SK-N-SH (cell line): Measurements from ENCODE around the gene GRAMD1B. TPM values are rescaled to one million over a fixed set of nuclear protein-coding genes. Genes with fewer than 3 reads are reported as not detected.
A peak's percentile ranks its signal among the peaks of the same experiment; 100 is the strongest.

Source experiments
- CTCF ChIA-PET: fragments of 300-600, 350-600 bp; formaldehyde crosslinking; extraction: SDS; loops from one replicate; lab custom pipeline; 2021; lab: Yijun Ruan, JAX
- POLR2A ChIA-PET: fragments of 350-600 bp; sonication (Branson Sonifier 250); formaldehyde crosslinking; extraction: SDS; loops from one replicate; lab custom pipeline; 2020; ENCODE audit warnings: antibody characterized with exemption, inconsistent platforms; lab: Yijun Ruan, JAX
- DNase-seq: peaks from one replicate; pipeline ENCODE4 v3.0.0; 2012
- H2AFZ ChIP-seq: fragments of 200-600 bp; sonication (generic); 2 replicates; pipeline ENCODE4 v1.8.1; 2016; ENCODE audit warnings: antibody characterized with exemption, mild to moderate bottlenecking, low read depth
- H3F3A ChIP-seq: fragments of 200-600 bp; sonication (generic); replicated peaks from 2 replicates; pipeline ENCODE3; 2016; ENCODE audit warnings: antibody characterized with exemption, mild to moderate bottlenecking; ENCODE audit not compliant: insufficient read depth
- H3K27ac ChIP-seq, 2 experiments: fragments of 200-500 bp in 1 of 2; fragments of 200-600 bp in 1 of 2; sonication (Bioruptor generic) in 1 of 2; sonication (generic), shearing (Covaris generic) in 1 of 2; 2 replicates each; pipeline versions ENCODE4 v1.5.1 to v1.6.1; 2014 to 2016; ENCODE audit warnings: low read depth in 2 of 2, inconsistent platforms in 1 of 2, low read length in 1 of 2, mild to moderate bottlenecking in 1 of 2, mixed read lengths in 1 of 2
- H3K27me3 ChIP-seq: fragments of 200-600 bp; sonication (generic), shearing (Covaris generic); 2 replicates; pipeline ENCODE4 v1.6.1; 2016; ENCODE audit warnings: mixed run types; ENCODE audit not compliant: insufficient read depth
- H3K36me3 ChIP-seq, 2 experiments: fragments of 200-500 bp in 1 of 2; fragments of 200-600 bp in 1 of 2; sonication (Bioruptor generic) in 1 of 2; sonication (generic) in 1 of 2; replicated peaks in 1 of 2; 2 replicates each; pipeline versions ENCODE3 to v1.5.1; 2014 to 2016; ENCODE audit warnings: low read length in 1 of 2, mild to moderate bottlenecking in 1 of 2; ENCODE audit not compliant: insufficient read depth in 2 of 2, control insufficient read depth in 1 of 2
- H3K4me1 ChIP-seq, 2 experiments: fragments of 200-500 bp in 1 of 2; fragments of 200-600 bp in 1 of 2; sonication (Bioruptor generic) in 1 of 2; sonication (generic), shearing (Covaris generic) in 1 of 2; 2 replicates each; pipeline versions ENCODE4 v1.5.1 to v1.6.1; 2014 to 2016; ENCODE audit warnings: low read depth in 1 of 2, low read length in 1 of 2, mixed run types in 1 of 2; ENCODE audit not compliant: insufficient read depth in 2 of 2, control insufficient read depth in 1 of 2
- H3K4me2 ChIP-seq: fragments of 200-600 bp; sonication (generic), shearing (Covaris generic); 2 replicates; pipeline ENCODE4 v1.6.1; 2017; ENCODE audit warnings: mixed run types
- H3K4me3 ChIP-seq, 2 experiments: fragments of 200-500 bp in 1 of 2; fragments of 200-600 bp in 1 of 2; sonication (Bioruptor generic) in 1 of 2; sonication (generic), shearing (Covaris generic) in 1 of 2; 2 replicates each; pipeline versions ENCODE4 v1.5.1 to v1.8.1; 2014 to 2016; ENCODE audit warnings: low read depth in 2 of 2, inconsistent platforms in 1 of 2, low read length in 1 of 2, mild to moderate bottlenecking in 1 of 2, mixed read lengths in 1 of 2, moderate library complexity in 1 of 2
- H3K79me2 ChIP-seq: fragments of 200-600 bp; sonication (generic); 2 replicates; pipeline ENCODE4 v1.8.1; 2017; ENCODE audit warnings: mild to moderate bottlenecking; ENCODE audit not compliant: insufficient read depth
- H3K9ac ChIP-seq: fragments of 200-600 bp; sonication (generic); 2 replicates; pipeline ENCODE4 v1.6.1; 2017; ENCODE audit warnings: mixed run types
- H3K9me2 ChIP-seq: fragments of 200-600 bp; sonication (generic); 2 replicates; pipeline ENCODE4 v1.6.1; 2017; ENCODE audit warnings: mixed run types
- H3K9me3 ChIP-seq: fragments of 200-600 bp; sonication (generic); 2 replicates; pipeline ENCODE4 v1.6.1; 2017; ENCODE audit warnings: mixed run types, mild to moderate bottlenecking, moderate library complexity
- H4K20me1 ChIP-seq: fragments of 200-600 bp; sonication (generic); 2 replicates; pipeline ENCODE4 v1.6.1; 2017; ENCODE audit warnings: mild to moderate bottlenecking, mixed run types; ENCODE audit not compliant: insufficient read depth
- CHD2 ChIP-seq: fragments of 150-350 bp; IDR thresholded peaks from 2 replicates; pipeline ENCODE4 v1.6.1; 2018; ENCODE audit warnings: low read length; ENCODE audit not compliant: partially characterized antibody
- CTCF ChIP-seq: fragments of 200-600 bp; sonication (generic); IDR thresholded peaks from 2 replicates; pipeline ENCODE4 v1.6.1; 2017; ENCODE audit warnings: antibody characterized with exemption, mild to moderate bottlenecking, moderate library complexity
- EP300 ChIP-seq, 2 experiments: IDR thresholded peaks; 2 replicates each; pipeline versions ENCODE4 v1.4.0 to v1.6.1; 2012; ENCODE audit warnings: borderline replicate concordance in 1 of 2, low read depth in 1 of 2, low read length in 1 of 2
- FOSL2 ChIP-seq: IDR thresholded peaks from 2 replicates; pipeline ENCODE4 v1.4.0; 2012; ENCODE audit warnings: low read depth, mild to moderate bottlenecking, moderate library complexity, borderline replicate concordance
- FOXM1 ChIP-seq: IDR thresholded peaks from 2 replicates; pipeline ENCODE4 v1.4.0; 2012; ENCODE audit warnings: low read depth, mild to moderate bottlenecking
- JUND ChIP-seq: IDR thresholded peaks from 2 replicates; pipeline ENCODE4 v1.4.0; 2012
- MAX ChIP-seq: IDR thresholded peaks from 2 replicates; pipeline ENCODE4 v1.4.0; 2012; ENCODE audit warnings: low read depth
- MEF2A ChIP-seq: IDR thresholded peaks from 2 replicates; pipeline ENCODE4 v1.4.0; 2012; ENCODE audit warnings: low read depth, borderline replicate concordance
- MXI1 ChIP-seq: IDR thresholded peaks from 2 replicates; pipeline ENCODE4 v1.6.1; 2012; ENCODE audit warnings: mild to moderate bottlenecking, low read depth, low read length, improper control_type of control experiment
- POLR2AphosphoS5 ChIP-seq: IDR thresholded peaks from 2 replicates; pipeline ENCODE4 v1.6.1; 2012; ENCODE audit warnings: low read depth, low read length
- RCOR1 ChIP-seq: fragments of 150-350 bp; IDR thresholded peaks from 2 replicates; pipeline ENCODE4 v1.6.1; 2017; ENCODE audit warnings: antibody characterized with exemption, low read length
- REST ChIP-seq: IDR thresholded peaks from 2 replicates; pipeline ENCODE4 v1.6.1; 2012; ENCODE audit warnings: mild to moderate bottlenecking, low read depth, low read length, moderate library complexity
- SIN3A ChIP-seq: IDR thresholded peaks from 2 replicates; pipeline ENCODE4 v1.6.1; 2012; ENCODE audit warnings: low read depth, mild to moderate bottlenecking, low read length, moderate library complexity, borderline replicate concordance
- SMC3 ChIP-seq: IDR thresholded peaks from 2 replicates; pipeline ENCODE4 v1.6.1; 2012; ENCODE audit warnings: low read depth, low read length, improper control_type of control experiment
- TAF1 ChIP-seq: IDR thresholded peaks from 2 replicates; pipeline ENCODE4 v1.6.1; 2012; ENCODE audit warnings: low read depth, mild to moderate bottlenecking, low read length, moderate library complexity, borderline replicate concordance
- TEAD4 ChIP-seq: IDR thresholded peaks from 2 replicates; pipeline ENCODE4 v1.4.0; 2012; ENCODE audit warnings: mild to moderate bottlenecking, borderline replicate concordance; ENCODE audit not compliant: insufficient read depth
- USF1 ChIP-seq: IDR thresholded peaks from 2 replicates; pipeline ENCODE4 v1.4.0; 2012; ENCODE audit warnings: low read depth, borderline replicate concordance
- YY1 ChIP-seq: IDR thresholded peaks from 2 replicates; pipeline ENCODE4 v1.4.0; 2012; ENCODE audit warnings: low read depth, mild to moderate bottlenecking
- ZBTB33 ChIP-seq: IDR thresholded peaks from 2 replicates; pipeline ENCODE4 v1.4.0; 2012; ENCODE audit warnings: low read depth, borderline replicate concordance
- WGBS: methylation state at CpG from one replicate; pipeline ENCODE4 v1.1.6; 2017; ENCODE audit warnings: low lambda C conversion rate; 5-methylcytosine and 5-hydroxymethylcytosine counted together
- polyA plus RNA-seq, 3 experiments: library from polyadenylated mRNA; depleted of rRNA; stranded (reverse); fragments of >200 nt; gene quantifications; 2 replicates each; pipeline ENCODE4 v1.2.3, GENCODE V29; 2012

The GRAMD1B gene
- polyA plus RNA-seq, 1 of the 3 experiments (the other 2 are of a cell fraction) = 14.5 TPM

GRCh38 chr11:123597859-123598258, 167.8 kb downstream of the GRAMD1B start:
- H3K4me1 ChIP-seq = no peaks in the 10 kb centered on the region
- no peaks in the 10 kb centered on the region for H4K20me1 ChIP-seq
- no peaks in the 10 kb centered on the region for H3K9me2 ChIP-seq
- no peak for DNase-seq
- H3F3A ChIP-seq = no peaks in the 10 kb centered on the region
- H3K79me2 ChIP-seq = no peaks in the 10 kb centered on the region
- ChIA-PET POLR2A (no interaction called here), CTCF (interaction anchor here (1.1 to 2.9 kb wide), 2 partner anchors 12 to 17 kb away, joined by 3 to 10 read pairs; no protein-coding TSS in a partner anchor)
- no peak overlapping the region for H3K9ac ChIP-seq
- peaks cover 4 to 10% of the 10 kb centered on the region in 2 experiments for H3K36me3 ChIP-seq
- no peak overlapping the region for H3K4me2 ChIP-seq
- no peaks in the 10 kb centered on the region for H3K9me3 ChIP-seq
- WGBS = 80% methylated on average over 2 of the region's 2 CpGs
- no peaks in the 10 kb centered on the region for H3K27me3 ChIP-seq
- peak; percentile 9; the same call in 1 of the 2 replicates for TF ChIP-seq CTCF
- no peak for TF ChIP-seq TEAD4
- no peak for TF ChIP-seq MEF2A
- TF ChIP-seq EP300 (IDR thresholded peaks at IDR 0.05; ENCODE audit: borderline replicate concordance in 1 of 2, low read depth in 1 of 2, low read length in 1 of 2) = no peak
- no peak for TF ChIP-seq FOSL2
- no peak for TF ChIP-seq USF1
- TF ChIP-seq FOXM1 = no peak
- TF ChIP-seq CHD2 = no peak
- H3K27ac ChIP-seq = no peak overlapping the region
- no peak overlapping the region for H3K4me3 ChIP-seq
- no peak overlapping the region for H2AFZ ChIP-seq

- H3F3A ChIP-seq = no peaks in the 10 kb centered on the region
- H3K4me3 ChIP-seq = no peak overlapping the region
- no peak overlapping the region for H3K27ac ChIP-seq
- ChIA-PET POLR2A (no interaction called here), CTCF (interaction anchor here (1.1 to 1.2 kb wide), 2 partner anchors 21 to 76 kb away, joined by 3 to 5 read pairs; no protein-coding TSS in a partner anchor)
- 78% methylated on average over 4 of the region's 4 CpGs for WGBS
- H2AFZ ChIP-seq = no peak overlapping the region
- H3K36me3 ChIP-seq = peaks cover 9 to 19% of the 10 kb centered on the region in 2 experiments
- H3K79me2 ChIP-seq = no peaks in the 10 kb centered on the region
- H3K9me2 ChIP-seq = no peaks in the 10 kb centered on the region
- H3K27me3 ChIP-seq = no peaks in the 10 kb centered on the region
- no peak overlapping the region for H3K9ac ChIP-seq
- DNase-seq = no peak
- no peaks in the 10 kb centered on the region for H3K4me1 ChIP-seq
- no peaks in the 10 kb centered on the region for H4K20me1 ChIP-seq
- no peaks in the 10 kb centered on the region for H3K9me3 ChIP-seq
- H3K4me2 ChIP-seq = no peak overlapping the region
- no peak for TF ChIP-seq JUND
- TF ChIP-seq POLR2AphosphoS5 = no peak
- TF ChIP-seq RCOR1 = no peak
- no peak for TF ChIP-seq SMC3
- no peak for TF ChIP-seq MXI1
- TF ChIP-seq FOXM1 = no peak
- TF ChIP-seq REST = no peak
- TF ChIP-seq ZBTB33 = no peak
- no peak for TF ChIP-seq USF1
- TF ChIP-seq MAX = no peak
- no peak for TF ChIP-seq SIN3A
- no peak for TF ChIP-seq FOSL2
- TF ChIP-seq YY1 = no peak
- no peak for TF ChIP-seq TAF1
Observed at GRCh38 chr11:123601136-123601535, 171.1 kb downstream of the GRAMD1B start.
